GM21381 (cell line): ENCODE results near the gene RADIL.

Experiments
- ATAC-seq: cut with Tn5 transposase; IDR thresholded peaks from one replicate; pipeline ENCODE4 v1.9.1; 2021; ENCODE audit warnings: mild to moderate bottlenecking, moderate library complexity; ENCODE audit not compliant: unreplicated experiment

RADIL gene

DNA sequence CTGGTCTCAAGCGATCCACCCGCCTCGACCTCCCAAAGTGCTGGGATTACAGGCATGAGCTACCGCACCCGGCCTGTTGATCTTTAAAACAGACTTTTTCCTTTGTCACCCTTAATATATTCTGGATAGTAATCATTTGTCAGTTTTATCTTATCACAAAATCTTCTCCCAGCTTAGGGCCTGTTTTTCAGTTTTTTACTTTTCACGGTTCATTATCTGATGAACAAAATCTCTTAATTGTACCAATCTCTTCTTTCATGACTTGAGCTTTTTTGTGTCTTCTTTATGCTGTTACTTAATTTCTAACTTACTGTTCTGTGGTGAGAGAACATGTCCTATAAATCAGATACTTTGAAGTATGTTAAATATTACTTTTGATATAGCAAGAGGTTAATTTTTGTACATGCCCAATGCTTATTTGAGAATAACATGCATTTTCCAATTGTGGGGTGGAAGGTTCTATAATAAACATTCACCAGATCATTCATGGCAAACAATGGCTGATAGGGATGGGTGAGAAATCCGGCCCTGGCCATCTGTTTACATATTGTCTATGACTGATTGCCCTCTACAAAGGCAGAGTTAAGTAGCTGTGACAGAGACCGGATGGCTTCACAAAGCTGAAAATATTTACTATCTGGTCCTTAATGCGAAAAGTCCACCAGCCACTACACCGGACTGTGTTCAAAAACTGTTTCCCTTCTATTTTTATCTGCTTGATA lies 27.0 kb downstream of the RADIL start:
- no peak for ATAC-seq

DNA sequence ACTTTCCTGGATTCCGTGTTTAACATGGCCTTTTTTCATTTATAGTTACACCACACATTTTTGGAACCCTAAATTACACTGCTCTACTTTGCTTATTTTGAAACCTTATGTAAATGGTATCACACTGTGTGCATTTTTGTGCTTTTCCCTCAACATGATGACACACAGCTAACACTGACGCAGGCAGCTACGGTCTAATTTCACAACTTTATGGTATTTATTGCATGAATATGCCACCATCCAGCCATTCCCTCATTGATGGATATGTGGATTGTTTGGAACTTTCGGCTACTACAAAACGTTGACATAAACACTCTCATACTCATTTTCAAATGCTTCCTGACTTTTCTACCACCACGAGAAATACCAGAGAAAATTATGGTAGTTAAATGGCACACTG lies 28.6 kb downstream of the RADIL start:
- ATAC-seq = no peak

DNA sequence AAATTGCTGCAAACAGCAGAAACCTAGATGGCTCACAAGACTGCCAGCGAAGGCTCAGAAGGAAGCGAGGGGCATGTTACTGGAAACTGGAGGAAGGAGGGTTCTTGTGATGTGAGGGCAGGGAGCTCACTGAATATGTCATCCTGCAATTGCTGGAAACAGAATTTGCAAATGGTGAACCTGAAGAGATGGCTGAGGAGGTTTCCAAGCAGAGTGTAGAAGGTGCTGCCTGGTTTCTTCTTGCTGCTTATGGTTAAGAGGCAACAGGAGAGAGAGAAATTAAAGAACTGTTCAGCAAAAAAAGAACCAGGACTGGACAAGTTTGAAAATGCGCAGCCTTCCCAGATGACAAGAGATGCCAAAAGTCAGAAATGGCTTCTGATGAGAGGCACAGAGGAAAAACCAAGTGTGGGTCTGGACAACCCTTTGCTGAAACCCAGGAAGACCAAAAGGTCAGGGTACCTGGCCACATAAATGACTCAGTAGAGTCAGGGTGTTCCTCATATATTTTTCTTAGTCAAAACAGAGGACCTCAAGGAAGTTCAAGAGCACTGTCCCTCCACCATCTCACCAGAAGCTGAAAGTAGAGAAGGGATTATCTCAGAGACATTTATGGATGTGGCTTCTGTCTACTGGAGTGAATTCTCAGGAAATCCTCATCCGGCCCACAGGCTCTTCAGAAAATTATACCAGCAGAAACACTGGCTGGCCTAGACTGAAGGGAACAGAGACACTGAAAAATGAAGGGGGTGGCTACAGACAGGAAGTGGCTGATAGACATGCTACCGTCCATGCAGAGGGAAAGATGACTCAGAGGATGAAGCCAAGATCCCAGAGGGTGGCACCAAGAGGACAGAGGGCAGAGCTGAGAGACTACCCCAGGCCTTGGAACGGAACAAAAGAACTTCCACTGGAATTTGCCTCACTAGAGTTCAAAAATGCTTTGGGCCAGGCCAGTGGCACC lies 31.8 kb downstream of the RADIL start:
- ATAC-seq = no peak

DNA sequence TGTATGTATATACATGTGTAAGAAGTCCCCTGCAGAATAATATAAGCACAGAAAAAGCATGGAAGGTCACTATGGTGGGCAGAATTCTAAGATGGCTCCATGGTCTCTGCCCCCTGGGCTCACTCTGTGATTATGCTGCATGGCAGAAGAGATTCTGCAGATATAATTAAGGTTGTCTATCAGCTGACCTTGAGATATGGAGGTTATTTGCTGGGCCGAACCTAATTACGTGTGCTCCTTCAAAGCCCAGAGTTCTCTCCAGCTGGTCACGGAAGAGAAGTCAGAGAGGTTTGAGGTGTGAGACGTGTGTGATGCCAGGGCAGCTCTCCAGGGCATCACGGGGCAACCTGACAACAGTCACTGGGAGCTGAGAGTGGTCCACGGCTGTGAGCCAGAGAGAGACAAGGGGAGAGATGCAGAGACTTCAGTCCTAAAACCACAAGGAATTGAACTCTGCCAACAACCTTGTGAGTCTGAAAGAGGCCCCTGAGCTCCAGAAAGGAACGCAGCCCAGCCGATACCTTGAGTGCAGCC lies 33.2 kb downstream of the RADIL start:
- ATAC-seq = no peak

DNA sequence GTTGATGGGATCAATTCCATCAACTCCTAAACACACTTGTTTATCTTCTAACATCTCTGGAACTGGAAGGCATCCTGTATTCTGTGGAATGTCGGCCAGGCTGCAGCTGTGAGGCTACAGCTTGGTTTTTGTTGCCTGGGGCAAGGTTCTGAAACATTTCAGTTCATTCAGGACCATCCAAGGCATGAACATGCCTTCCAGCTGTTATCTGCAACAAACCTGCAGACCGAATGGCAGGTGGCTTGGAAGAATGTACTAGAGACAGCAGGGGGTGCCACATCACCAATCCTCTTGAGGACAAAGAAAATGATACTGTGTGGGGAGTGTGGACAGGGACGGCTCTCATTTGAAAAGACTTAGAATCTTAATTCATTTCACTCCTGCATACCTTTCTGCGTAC lies 34.1 kb downstream of the RADIL start:
- no peak for ATAC-seq

DNA sequence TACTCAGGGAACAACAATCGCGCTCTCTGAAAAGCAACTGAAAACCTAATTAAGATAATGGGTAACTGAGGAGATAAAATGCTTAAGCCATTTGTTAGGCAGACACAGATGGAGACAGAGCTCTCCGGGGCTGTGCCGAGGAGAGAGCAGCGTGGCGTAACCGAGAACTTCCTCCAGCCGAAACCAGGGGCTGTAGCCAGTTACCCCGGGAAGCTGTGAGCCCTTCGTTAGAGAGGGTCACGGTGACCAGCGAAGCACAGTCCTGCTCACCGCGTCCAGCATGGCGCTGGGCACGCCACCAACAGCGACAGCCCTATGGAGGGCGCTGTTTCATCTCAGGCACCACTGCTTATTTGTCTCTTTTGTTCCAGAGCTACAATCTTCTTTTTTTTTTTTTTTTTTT lies 37.8 kb downstream of the RADIL start:
- ATAC-seq = no peak

DNA sequence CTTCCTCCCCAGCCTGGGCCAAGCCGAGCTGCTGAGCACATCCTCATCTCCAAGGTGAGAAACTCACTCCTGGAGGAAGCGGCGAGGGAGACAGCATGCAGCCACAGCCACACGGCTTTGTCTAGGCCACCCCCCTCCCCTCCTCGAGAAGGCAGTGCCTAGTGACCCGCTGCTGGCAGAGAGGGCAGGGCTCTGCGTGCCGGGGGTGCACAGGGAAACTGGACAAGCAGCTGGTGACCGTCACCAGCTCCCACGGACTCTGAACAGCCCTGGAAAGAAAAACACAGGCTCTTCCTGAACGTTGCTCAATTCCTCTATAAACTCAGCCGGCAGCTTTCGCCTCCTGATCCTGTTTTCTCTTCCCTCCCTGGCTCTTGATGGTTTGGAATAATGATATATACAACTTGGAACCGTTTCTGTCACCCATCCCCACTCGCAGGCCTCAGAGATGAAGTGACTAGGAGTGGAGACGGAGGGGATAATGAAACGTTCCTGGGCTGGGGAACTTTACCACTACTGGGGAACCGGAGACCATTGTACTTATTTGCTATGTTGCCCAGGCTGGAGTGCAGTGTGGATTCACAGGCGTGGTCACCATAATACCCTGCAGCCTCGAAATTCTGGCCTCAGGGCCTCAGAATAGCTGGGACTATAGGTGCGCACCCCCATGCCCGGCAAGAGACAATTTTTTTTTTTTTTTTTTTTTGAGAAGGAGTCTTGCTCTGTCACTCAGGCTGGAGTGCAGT lies 41.0 kb downstream of the RADIL start:
- no peak for ATAC-seq

DNA sequence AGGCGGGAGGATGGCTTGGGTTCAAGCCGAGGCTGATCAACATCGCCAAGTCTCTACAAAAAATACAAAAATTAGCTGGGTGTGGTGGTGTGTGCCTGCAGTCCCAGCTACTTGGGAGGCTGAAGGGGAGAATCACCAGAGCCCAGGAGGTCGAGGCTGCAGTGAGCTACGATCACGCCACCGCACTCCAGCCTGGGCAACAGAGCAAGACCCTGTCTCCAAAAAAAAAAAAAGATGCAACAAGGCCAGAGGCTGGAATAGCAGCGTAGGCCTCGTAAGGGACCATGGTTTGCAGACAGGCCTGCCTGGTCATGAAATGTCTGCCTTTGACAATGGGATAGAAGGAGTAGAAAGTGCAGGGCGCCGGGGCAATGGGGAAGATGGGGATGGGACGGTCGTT lies 41.7 kb downstream of the RADIL start:
- no peak for ATAC-seq

DNA sequence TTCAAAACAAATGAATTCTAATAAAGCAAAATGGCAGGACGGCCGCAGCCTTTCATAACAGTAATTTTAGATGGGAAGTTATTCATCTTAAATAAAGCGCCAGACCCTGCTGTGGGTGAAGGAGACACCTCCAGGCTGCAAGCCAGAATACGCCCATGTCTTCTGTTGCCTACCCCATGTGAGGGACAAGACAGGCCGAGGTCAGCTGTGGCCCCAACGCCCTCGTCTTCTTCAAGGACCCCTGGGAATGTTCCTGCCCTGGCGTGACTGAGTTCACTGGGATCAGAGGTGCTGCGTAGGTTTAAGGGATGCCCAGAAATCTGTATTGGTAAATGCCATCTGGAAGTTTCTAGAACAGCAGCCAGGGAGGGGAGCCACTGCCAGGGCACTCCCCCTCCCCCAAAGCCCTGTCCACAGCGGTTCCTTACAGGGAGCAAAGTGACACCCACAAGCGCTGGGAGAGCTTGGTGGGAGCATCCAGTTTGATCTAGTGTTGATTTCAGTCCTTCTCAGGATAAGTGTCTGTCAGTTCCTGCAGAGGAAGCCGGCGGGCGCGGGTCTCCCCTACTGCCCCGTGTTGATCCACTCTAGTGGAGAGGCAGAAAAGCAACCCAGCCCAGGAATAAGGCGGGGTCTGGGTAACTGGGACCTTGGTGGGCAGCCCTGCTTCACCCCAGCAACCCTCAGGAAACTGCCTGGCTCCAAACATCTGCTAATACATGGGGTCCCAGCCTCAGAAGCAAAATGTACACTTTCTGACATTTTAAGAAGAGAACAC lies 42.3 kb downstream of the RADIL start:
- ATAC-seq = no peak

DNA sequence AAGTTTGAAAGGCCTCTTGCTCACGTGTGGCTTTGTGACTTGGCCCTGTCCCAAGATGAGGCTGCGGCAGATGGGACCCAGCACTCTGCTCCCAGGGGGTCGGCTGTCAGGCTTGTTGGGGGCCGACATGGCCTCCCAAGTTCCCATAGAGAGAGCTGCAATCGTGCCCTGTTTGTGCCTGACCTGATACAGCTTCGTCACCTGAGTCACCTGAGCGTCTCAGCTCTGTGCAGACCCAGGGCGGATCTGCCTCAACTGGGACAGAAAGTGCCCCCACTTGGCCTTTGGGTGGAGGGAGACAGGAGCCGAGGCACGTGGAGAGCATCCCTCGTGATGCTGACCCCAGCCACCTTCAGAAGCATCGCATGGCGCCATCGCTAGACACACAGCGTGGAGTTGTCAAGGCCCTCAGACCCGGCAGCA lies 43.4 kb downstream of the RADIL start:
- ATAC-seq = no peak

DNA sequence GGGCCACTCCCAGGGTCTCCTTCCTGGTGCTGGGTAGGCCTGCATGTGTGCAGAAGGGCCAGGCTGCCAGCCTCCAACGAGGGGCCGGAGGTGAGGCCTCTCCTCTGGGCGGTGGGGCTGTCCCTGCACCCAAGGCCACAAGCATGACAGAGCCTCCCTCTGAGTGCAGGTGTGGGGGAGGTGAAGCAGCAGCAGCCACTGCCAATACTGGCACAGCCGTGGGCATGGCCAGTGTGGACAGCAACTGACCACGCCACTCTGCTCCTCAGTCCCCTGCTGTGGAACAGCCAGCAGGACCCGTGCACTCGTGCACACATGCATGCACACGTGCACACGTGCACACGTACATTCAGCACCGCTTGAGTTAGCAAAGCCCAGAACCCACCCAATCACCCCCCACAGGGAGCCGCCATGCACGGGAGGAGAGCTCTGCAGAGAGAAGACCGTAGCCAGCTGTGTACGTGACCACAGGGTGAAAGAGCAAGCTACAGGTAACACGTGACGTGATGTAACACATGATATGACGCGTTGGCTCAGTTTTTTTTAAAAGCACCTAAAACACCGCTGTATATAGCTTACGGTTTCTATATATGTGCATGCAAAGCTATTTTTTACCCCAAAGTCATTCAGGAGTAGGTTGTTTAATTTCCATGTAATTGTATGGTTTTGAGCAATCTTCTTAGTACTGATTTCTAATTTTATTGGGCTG lies 44.7 kb downstream of the RADIL start:
- no peak for ATAC-seq

DNA sequence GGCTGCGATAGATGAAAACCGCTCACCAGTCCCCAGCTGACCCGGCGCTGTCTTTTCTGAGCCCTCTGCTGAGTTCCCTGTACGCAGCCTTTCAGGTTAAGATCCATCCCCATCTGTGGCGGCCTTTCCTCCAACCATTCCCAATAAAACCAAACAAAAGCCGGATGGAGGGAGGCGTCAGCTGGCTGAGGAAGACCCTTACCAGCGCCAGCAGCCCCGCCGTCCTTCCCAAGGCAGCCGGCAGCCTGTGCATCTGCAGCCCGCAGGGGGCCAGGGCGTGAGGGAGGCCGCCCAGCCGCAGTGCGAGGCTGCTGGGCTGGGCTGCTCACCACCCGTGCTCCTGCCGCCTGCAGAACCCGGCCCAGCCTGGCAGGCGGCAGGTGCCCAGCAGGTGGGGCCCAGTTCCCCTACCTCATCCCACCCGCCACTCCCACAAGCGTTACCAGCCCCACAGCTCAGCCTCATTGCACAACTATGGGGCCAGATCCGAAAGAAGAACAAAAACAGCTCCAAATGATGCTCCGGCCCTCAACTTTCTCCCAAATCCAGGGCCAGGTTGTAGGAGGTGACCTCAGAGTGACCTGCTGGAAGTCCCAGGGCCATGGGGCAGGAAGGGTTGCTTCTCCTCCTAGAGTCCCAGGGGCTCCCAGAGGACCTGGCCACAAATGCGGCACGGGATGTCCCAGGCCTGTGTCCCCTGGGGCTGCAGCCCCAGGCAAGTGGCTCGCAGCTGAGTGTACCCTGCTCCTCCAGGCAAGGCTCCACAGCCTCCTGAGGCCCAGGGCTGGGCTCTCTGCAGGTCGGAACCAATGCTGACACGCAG lies 45.5 kb downstream of the RADIL start:
- ATAC-seq = no peak

DNA sequence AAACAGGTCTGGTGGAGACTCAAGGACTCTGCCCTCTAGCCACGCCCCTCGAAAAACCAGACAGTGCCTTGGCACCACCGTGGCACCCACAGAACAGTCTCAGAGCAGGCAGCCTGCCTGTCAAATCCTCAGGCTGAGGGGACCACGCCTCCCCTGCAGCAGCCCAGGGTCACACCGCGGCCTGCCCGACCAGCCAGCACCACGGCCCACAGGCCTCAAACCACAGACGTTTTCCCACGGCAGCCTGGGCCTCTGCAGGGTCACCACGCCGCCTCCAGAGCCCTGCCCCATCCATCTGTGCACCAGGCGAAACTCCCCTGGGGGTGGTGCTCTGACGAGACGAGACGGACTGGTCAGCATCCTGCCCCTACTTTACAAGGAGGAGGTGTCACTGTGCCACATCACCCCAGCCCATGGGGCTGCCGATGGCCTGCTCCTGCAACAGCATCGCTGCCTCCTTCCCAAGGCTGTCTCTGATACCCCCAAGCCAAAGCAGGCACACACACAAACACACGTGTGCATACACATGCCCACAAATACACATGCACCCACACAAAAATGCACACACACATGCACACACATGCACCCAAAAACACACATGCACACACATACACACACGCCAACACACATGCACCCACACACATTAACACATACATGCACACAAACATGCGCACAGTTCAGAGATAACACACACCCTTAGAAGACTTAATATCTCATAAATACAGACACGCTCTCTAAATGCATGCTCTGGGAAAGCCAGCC lies 46.3 kb downstream of the RADIL start:
- ATAC-seq = no peak

DNA sequence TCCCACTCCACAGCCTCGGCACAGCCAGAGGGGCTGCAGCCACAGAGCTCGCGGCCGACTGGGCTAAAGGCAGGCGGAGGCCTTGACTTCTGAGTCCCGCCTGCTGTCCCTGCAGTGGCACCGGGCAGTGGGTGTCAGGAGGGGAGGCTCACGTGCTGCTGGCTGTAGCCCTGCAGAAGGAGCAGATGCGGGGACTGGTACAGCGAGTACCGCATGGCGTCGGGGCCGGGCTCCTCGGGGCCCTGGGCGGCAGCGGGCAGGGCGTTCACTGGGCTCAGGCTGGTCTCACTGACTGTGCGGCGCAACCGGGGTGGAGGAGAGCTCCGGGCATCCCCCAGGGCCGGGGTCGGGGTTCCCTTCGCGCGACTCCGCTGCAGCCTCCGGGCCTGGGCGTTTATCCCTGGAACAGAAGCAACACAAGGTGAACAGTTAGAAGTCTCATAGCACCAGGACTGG lies 47.3 kb downstream of the RADIL start:
- ATAC-seq = no peak

DNA sequence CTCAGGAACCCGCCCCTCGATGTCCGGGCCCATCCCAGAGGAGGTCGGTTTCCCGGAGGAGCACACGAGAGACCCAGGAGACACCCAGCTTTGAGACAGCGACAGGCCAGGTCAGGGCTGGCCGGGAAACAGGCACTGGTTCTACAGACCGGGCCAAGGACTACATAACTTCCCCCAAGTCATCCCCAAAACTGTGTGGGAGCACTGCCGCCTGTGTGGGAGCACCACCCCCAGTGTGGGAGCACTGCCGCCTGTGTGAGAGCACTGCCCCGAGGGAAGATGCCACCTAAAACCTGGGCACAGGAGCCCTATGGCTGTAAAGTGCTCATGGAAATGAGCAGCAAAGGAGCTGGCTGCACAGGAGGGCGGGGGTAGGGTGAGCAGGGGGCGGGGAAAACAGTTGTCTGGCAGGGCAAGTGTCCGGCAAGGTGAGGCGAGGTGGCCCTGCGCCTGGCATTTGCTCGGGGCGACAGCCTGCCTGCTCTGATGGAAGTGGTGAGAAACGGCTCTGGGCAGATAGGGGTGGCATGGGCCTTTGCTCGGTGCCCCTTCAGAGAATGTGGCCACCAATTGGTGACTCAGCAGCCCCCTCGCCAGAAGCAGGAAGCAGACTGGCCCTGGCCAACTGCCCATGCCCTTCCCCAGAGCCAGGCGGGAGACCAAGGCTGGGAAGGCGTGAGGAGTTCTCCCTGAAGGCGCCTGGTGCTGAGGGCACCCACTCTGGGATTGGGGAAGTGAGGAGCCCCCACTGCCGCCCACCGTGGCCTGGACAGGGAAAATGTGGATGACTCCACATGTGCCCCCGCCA lies 47.9 kb downstream of the RADIL start:
- no peak for ATAC-seq

DNA sequence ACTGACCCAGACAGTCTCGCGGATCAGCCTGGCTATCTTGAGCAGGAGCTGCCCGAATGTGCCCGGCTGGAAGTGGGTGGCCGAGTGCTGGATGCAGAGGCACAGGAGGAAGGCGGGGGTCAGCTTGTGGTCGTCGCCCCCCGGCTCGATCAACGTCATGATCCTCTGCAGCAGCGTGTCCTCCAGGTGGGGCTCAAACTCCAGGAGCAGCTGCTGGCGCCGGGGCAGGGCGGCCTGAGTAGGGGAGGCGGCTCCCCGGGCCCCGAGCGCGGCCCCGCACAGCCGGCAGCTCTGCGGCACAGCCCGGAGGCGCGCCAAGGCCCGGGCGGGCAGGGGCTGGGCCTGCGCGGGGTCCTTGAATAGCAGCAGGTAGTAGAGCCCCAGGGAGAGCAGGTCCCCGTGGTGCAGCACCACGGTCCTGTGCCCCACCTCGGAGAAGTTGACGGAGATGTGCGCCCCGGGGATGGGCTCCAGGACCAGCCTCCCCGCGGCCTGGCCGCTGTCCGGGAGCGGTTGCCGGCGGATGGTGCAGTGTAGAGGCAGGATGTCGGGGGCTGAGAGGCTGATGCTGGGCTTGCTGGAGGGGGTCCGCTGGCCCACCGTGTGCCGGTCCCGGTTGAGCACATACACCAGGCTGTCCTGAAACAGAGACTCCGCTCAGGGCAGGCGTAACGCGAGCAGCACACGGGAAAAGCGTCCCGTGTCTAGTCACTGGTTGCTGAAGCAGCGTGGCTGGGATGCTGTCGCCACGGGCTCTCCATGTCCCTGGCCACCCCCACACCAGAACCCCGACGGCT lies 48.7 kb downstream of the RADIL start:
- no peak for ATAC-seq
